Measurements from ENCODE around the gene OSBPL8. TPM values are rescaled to one million over a fixed set of nuclear protein-coding genes. Genes with fewer than 3 reads are reported as not detected.
"Not testable (repeated sequence)": the region's sequence is repeated elsewhere in the genome, so short reads cannot be mapped to it uniquely, and the experiment has no call there.

The OSBPL8 gene
- total RNA-seq, 2 donors from 2014 or later, result 25.9 to 32.8 TPM

- H3K9ac ChIP-seq (ENCODE audit: low read depth in 2 of 2, low read length in 2 of 2), result no peak overlapping the region
- no peaks in the 10 kb centered on the region for H3K36me3 ChIP-seq
- DNase-seq, result no peak
- no peak overlapping the region for H3K27ac ChIP-seq
- no peaks in the 10 kb centered on the region for H3K27me3 ChIP-seq
- no peak for TF ChIP-seq CTCF (IDR thresholded peaks at IDR 0.05)
- intact Hi-C loops (cut with DNase I), result no loop called here
- H3K4me3 ChIP-seq, result no peak overlapping the region
- no peaks in the 10 kb centered on the region for H3K4me1 ChIP-seq
- H3K9me3 ChIP-seq, result no peaks in the 10 kb centered on the region
Observed at GRCh38 chr12:76383988-76384387, 175.6 kb downstream of the OSBPL8 start.

GRCh38 chr12:76379261-76379660, 180.3 kb downstream of the OSBPL8 start:
- no peaks in the 10 kb centered on the region for H3K4me1 ChIP-seq
- TF ChIP-seq CTCF (IDR thresholded peaks at IDR 0.05), result no peak
- DNase-seq, result no peak
- no peaks in the 10 kb centered on the region for H3K9me3 ChIP-seq
- H3K36me3 ChIP-seq, result no peaks in the 10 kb centered on the region
- H3K9ac ChIP-seq (ENCODE audit: low read depth in 2 of 2, low read length in 2 of 2), result no peak overlapping the region
- intact Hi-C loops (cut with DNase I), result no loop called here
- no peak overlapping the region for H3K27ac ChIP-seq
- no peaks in the 10 kb centered on the region for H3K27me3 ChIP-seq
- no peak overlapping the region for H3K4me3 ChIP-seq

GRCh38 chr12:76376876-76377275, 182.7 kb downstream of the OSBPL8 start:
- DNase-seq; H3K27me3 ChIP-seq; H3K9me3 ChIP-seq; H3K4me3 ChIP-seq; intact Hi-C loops (cut with DNase I); H3K9ac ChIP-seq (ENCODE audit: low read depth in 2 of 2, low read length in 2 of 2); H3K36me3 ChIP-seq; H3K4me1 ChIP-seq; H3K27ac ChIP-seq: not testable (repeated sequence)

GRCh38 chr12:76375939-76376338, 183.6 kb downstream of the OSBPL8 start:
- H3K4me3 ChIP-seq, result no peak overlapping the region
- no peaks in the 10 kb centered on the region for H3K36me3 ChIP-seq
- H3K9me3 ChIP-seq, result no peaks in the 10 kb centered on the region
- TF ChIP-seq CTCF (IDR thresholded peaks at IDR 0.05), result no peak
- H3K27ac ChIP-seq, result no peak overlapping the region
- H3K27me3 ChIP-seq, result no peaks in the 10 kb centered on the region
- H3K4me1 ChIP-seq, result no peaks in the 10 kb centered on the region
- H3K9ac ChIP-seq (ENCODE audit: low read depth in 2 of 2, low read length in 2 of 2), result no peak overlapping the region
- DNase-seq, result no peak
- intact Hi-C loops (cut with DNase I), result no loop called here

GRCh38 chr12:76375470-76375869, 184.1 kb downstream of the OSBPL8 start:
- H3K4me1 ChIP-seq, result no peaks in the 10 kb centered on the region
- no peak overlapping the region for H3K27ac ChIP-seq
- H3K9me3 ChIP-seq, result no peaks in the 10 kb centered on the region
- no peak overlapping the region for H3K9ac ChIP-seq (ENCODE audit: low read depth in 2 of 2, low read length in 2 of 2)
- H3K36me3 ChIP-seq, result no peaks in the 10 kb centered on the region
- no peak overlapping the region for H3K4me3 ChIP-seq
- TF ChIP-seq CTCF (IDR thresholded peaks at IDR 0.05), result no peak
- intact Hi-C loops (cut with DNase I), result no loop called here
- H3K27me3 ChIP-seq, result no peaks in the 10 kb centered on the region
- no peak for DNase-seq

GRCh38 chr12:76374386-76375020, 185.1 kb downstream of the OSBPL8 start:
- intact Hi-C loops (cut with DNase I), result no loop called here
- no peak overlapping the region for H3K27ac ChIP-seq
- TF ChIP-seq CTCF (IDR thresholded peaks at IDR 0.05), result no peak
- no peak for DNase-seq
- no peaks in the 10 kb centered on the region for H3K4me1 ChIP-seq
- H3K4me3 ChIP-seq, result no peak overlapping the region
- H3K36me3 ChIP-seq, result no peaks in the 10 kb centered on the region
- H3K9me3 ChIP-seq, result no peaks in the 10 kb centered on the region
- H3K9ac ChIP-seq (ENCODE audit: low read depth in 2 of 2, low read length in 2 of 2), result no peak overlapping the region
- H3K27me3 ChIP-seq, result no peaks in the 10 kb centered on the region

Measured in colonic mucosa (tissue), 4 donors.